SKM-1 treated with dmso at 0.1 percent for 144 hours (cell line): ENCODE results near the gene C1D.
"Not testable (repeated sequence)": the region's sequence is repeated elsewhere in the genome, so short reads cannot be mapped to it uniquely, and the experiment has no call there.

ENCODE experiments used
- DNase-seq: peaks from one replicate; lab custom pipeline; 2025; ENCODE audit not compliant: unreplicated experiment; lab: John Stamatoyannopoulos, UW

The C1D gene

DNA sequence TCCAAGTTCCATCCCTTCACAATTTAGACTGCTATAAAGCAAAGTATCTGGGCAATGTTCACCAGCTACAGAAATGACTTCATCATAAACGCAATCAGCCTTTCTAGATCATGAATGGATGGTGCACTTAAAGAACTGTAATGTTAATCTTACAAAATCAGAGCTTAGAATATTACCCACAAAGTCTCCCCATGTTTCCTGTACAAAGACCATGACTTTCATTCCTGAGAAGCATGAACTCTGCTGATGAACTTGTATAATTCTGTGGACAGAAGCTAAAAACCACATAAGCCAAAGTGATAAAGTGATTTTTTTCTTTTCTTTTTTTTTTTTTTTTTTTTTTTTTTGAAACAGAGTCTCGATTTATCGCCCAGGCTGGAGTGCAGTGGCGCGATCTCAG lies 53.3 kb downstream of the C1D start:
- DNase-seq: no peak

DNA sequence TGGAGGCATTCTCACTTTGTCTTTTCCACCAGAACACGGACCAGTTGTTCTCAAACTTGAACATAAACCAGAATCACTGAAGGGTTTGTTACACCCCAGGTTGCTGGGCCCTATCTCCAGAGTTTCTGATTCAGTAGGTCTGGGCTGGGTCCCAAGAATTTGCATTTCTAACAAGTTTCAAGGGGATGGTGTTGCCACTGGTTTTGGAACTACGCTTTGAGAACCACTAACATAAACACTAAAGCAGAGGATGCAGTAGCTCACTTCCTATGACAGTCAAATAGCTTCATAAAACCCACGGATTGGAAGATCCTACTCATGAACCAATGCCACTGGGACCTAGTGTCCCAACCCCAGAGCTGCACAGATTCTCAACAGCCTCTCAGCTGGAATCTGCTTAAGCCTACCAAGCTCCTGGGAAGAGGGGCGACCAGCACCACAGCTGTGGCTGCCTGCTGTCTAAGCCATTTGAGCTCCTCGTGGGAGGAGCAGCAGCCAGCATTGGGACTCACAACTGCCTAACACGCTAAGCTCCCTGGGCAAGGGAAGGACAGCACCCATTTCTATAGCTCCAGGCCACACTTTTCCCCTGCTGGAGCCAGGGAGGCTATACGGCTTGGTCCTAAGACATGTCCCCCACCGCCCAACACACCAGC lies 62.5 kb downstream of the C1D start:
- DNase-seq: no peak

DNA sequence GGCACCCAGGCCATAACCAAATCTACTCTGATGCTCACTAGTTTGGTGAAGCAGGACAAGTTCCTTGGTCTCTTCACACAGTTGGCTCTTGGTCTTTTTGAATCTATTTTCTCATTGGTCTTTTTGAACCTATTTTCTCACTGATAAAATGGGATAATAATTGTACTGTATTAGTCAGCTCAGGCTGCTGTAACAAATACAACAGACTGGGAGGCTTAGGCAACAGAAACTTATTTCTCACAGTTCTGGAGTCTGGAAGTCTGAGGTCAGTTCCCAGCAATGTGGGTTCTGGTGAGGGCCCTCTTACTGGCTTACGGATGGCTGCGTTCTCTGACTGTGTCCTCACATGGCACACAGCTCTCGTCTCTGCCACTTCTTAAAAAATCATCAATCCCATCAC lies 63.5 kb downstream of the C1D start:
- DNase-seq: no peak

DNA sequence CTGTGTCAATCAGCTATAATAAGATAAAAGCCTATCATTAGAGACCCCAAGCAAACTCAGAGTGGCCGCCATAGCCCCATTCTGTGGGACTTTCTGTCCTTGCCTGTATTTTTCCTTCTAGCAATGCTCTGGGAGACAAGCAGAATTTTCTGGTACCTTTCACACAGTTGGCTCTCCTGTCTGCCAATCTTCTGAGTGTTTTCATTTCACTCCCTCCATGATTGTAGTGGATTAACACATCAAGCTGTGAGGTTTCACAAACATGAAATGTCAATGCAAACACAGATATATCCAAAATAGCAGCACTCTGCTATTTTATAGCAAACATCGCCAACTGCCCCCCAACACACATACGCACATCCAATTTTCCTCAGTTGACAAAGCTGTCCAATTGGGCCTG lies 64.9 kb downstream of the C1D start:
- DNase-seq: no peak

DNA sequence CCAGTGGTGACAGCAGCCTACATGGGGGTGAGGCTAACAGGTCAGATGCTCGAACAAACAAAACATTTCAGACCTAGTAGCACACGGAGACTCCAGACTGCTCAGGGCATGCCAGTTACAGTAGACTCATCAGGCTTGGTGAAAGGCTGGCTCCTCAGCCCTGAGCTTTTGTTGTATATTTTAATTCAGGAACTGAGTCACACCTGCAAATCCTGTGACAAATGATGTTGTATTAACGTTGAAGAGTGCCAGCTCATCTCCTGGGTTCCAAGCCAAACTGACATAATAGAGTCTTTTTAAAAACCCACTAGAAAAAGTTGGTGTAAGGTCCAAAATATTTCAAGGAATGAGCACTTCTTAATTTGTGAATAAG lies 65.3 kb downstream of the C1D start:
- DNase-seq: no peak

DNA sequence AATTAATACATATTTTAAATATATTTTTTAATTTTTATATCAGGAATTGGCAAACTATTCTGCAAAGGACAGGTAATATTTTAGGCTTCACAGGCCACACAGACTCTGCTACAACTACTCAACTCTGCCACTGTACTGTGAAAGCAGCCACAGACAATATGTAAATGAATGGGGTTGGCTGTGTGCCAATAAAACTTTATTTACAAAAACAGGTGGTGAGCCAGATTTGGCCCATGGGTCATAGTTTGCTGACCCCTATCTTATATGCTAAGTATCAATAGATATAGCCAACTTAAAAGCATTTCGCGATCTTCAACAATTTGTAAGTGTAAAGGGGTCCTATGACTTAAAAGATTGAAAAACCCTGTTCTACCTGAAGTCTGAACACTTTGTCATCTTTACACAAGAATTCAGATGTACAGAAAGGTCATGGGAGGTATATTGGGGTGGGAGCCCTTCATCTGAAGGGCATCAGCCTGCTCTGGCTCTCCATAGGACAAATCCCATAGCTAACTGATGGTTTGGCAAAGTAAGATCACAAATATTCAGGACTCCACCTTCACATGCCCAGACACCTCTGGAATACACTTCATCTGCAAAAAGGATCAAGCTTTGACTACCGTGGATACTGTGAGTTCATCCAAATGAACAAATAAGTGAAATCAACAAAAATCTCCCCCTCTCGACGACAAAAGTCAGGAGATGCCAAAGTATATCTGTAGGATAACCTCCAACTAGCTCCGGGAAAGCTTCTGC lies 65.9 kb downstream of the C1D start:
- DNase-seq: no peak

DNA sequence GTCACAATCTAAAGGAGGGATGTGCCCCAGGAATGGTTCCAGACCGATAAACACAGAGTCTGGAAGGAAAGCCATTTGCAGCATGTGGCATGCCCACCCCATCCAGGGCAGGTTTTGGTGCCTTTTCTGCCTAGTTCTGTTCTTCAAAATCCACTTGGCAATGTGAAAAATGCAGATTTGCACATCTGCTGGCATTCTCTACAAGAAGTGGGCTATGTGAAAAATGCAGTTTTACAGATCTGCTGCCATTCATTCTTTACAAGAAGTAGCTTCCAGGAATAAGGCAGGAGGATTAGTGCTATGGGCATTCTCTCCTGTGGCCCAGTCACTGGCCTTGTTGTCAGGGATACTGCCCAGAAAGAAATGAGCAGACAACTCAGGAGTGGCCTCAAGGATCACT lies 68.1 kb downstream of the C1D start:
- DNase-seq: no peak

DNA sequence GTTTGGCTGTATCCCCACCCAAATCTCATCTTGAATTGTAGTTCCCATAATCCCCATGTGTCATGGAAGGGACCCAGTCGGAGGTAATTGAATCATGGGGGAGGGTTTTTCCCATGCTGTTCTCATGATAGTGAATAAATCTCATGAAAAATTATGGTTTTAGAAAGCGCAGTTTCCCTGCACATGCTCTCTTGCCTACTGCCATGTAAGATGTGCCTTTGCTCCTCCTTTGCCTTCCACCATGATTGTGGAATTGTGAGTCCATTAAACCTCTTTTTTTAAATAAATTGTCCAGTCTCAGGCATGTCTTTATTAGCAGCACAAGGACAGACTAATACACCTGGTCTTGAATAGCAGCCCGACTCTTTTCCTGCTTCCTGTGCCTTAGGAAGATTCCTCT lies 68.7 kb downstream of the C1D start:
- not testable (repeated sequence) for DNase-seq

DNA sequence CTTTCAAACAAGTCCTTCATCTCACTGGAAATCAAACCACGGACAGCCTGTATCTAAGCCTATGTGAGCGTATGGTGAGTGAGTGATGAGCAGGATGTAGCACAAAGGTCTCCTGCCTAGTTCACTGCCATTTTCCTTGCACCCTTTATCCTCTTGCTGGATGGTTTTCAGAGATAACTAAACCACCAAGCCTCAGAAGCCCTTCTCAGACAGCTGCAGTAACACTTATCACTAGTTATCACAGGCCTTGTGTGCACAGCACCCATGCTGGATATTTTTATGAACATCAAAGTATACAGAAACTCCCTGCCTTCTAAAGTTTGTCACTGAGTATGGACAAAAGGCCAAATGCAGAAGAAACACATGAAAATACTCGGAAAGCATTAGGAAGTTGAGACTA lies 69.5 kb downstream of the C1D start:
- DNase-seq: no peak

DNA sequence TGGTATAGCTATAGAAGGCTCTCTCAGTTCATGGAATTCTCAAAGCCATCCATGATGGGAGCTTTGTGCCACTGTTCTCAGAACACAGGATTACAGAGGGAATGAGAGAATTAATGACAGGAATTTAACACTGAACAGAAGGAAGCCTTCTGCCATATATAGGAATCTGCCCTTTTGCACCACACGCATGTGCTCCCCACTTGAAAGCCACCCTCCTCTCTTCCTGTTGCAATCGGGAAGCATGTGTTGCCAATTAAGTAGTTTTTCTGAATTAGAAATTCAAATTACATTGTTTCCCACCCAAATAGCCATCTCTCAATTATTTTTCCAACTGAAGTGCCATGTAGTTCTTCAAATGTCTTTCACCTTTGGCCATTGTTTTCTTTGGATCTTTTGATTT lies 71.3 kb downstream of the C1D start:
- DNase-seq: no peak
